ENCODE data around the gene BACH2. TPM values are rescaled to one million over a fixed set of nuclear protein-coding genes. Genes with fewer than 3 reads are reported as not detected.
A peak's percentile ranks its signal among the peaks of the same experiment; 100 is the strongest.

BACH2 gene
- total RNA-seq, 1 donor from 2014 or later, result 3.9 TPM

DNA sequence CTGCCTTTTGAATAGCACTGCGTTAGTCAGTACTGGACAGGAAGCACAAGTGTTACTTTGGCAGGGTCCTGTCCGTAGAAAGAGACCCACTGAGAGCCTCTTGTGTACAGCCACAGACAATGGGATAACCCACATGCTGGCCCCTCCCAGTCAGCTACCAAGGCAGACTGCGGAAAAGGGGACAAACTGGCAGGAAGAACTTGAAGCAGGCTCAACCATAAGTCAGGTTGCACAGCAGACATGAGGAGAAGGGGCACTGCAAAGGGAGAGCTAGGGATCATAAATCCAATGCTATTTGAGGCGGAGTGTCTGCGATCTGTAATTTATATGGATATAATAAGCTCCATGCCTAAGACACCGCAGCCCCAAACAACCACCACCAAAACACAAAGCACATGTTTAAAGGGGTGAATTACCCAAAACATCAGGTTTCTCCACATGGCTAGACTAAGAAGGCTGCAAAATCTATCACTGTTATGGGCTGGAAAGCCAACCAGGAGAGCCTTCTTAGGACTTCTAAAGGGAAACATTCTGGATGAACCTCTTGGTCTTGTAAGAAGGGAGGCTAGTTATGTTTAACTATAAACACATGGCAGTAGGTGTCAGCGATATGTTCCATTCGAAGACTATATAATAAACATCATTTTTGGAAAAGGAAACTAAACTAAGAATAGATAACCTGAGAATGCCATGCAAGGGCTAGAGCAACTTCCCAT is 141.7 kb downstream of the BACH2 start:
- no peaks in the 10 kb centered on the region for H3K9me3 ChIP-seq (ENCODE audit: low read depth)
- H4K20me1 ChIP-seq (ENCODE audit: low read depth), result no peaks in the 10 kb centered on the region
- Mint-ChIP-seq H3K36me3 (no peaks in the 10 kb centered on the region), H3K4me1 (peaks cover 27% of the 10 kb centered on the region), H3K4me3 (no peak overlapping the region), H3K9me3 (no peaks in the 10 kb centered on the region), H3K27ac (no peak overlapping the region), H3K27me3 (ENCODE audit: insufficient read depth, low read depth) (no peaks in the 10 kb centered on the region)
- TF ChIP-seq EZH2phosphoT487 (IDR thresholded peaks at IDR 0.05) (no peak), EZH2 (IDR thresholded peaks at IDR 0.05) (no peak)
- TF ChIP-seq, protein P1, sequence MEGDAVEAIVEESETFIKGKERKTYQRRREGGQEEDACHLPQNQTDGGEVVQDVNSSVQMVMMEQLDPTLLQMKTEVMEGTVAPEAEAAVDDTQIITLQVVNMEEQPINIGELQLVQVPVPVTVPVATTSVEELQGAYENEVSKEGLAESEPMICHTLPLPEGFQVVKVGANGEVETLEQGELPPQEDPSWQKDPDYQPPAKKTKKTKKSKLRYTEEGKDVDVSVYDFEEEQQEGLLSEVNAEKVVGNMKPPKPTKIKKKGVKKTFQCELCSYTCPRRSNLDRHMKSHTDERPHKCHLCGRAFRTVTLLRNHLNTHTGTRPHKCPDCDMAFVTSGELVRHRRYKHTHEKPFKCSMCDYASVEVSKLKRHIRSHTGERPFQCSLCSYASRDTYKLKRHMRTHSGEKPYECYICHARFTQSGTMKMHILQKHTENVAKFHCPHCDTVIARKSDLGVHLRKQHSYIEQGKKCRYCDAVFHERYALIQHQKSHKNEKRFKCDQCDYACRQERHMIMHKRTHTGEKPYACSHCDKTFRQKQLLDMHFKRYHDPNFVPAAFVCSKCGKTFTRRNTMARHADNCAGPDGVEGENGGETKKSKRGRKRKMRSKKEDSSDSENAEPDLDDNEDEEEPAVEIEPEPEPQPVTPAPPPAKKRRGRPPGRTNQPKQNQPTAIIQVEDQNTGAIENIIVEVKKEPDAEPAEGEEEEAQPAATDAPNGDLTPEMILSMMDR (IDR thresholded peaks at IDR 0.05), result no peak
- H3K4me2 ChIP-seq, result no peak overlapping the region
- peaks cover 21% of the 10 kb centered on the region for H3K4me1 ChIP-seq
- H3K36me3 ChIP-seq, result no peaks in the 10 kb centered on the region
- H3K79me2 ChIP-seq (ENCODE audit: low read depth), result no peaks in the 10 kb centered on the region
- H2AFZ ChIP-seq (replicated peaks), result no peak overlapping the region
- peak; percentile 16 for DNase-seq (ENCODE audit: low spot score)
- H3F3A ChIP-seq (ENCODE audit: low read depth), result no peaks in the 10 kb centered on the region
- no peak overlapping the region for H3K27ac ChIP-seq
- H3K27me3 ChIP-seq, result no peaks in the 10 kb centered on the region
- no peak overlapping the region for H3K4me3 ChIP-seq
- no peak overlapping the region for H3K9ac ChIP-seq

- Histone ChIP-seq H3K4me2 (no peak overlapping the region), H3K9ac (no peak overlapping the region), H3F3A (ENCODE audit: low read depth) (no peaks in the 10 kb centered on the region), H3K79me2 (ENCODE audit: low read depth) (no peaks in the 10 kb centered on the region), H3K9me3 (ENCODE audit: low read depth) (no peaks in the 10 kb centered on the region), H3K4me1 (peaks cover 5% of the 10 kb centered on the region), H3K27ac (no peak overlapping the region), H3K27me3 (no peaks in the 10 kb centered on the region), H4K20me1 (ENCODE audit: low read depth) (no peaks in the 10 kb centered on the region), H3K4me3 (no peak overlapping the region), H3K36me3 (no peaks in the 10 kb centered on the region), H2AFZ (replicated peaks) (no peak overlapping the region)
- DNase-seq (ENCODE audit: low spot score), result no peak
- Mint-ChIP-seq H3K9me3 (no peaks in the 10 kb centered on the region), H3K27ac (no peak overlapping the region), H3K27me3 (ENCODE audit: insufficient read depth, low read depth) (peaks cover 2% of the 10 kb centered on the region), H3K36me3 (no peaks in the 10 kb centered on the region), H3K4me1 (peaks cover 19% of the 10 kb centered on the region), H3K4me3 (no peak overlapping the region)
- TF ChIP-seq EZH2 (IDR thresholded peaks at IDR 0.05), result no peak
- TF ChIP-seq, protein P1 (IDR thresholded peaks at IDR 0.05), result no peak
- no peak for TF ChIP-seq EZH2phosphoT487 (IDR thresholded peaks at IDR 0.05)
Observed at GRCh38 chr6:90151576-90152422, 144.8 kb downstream of the BACH2 start.

DNA sequence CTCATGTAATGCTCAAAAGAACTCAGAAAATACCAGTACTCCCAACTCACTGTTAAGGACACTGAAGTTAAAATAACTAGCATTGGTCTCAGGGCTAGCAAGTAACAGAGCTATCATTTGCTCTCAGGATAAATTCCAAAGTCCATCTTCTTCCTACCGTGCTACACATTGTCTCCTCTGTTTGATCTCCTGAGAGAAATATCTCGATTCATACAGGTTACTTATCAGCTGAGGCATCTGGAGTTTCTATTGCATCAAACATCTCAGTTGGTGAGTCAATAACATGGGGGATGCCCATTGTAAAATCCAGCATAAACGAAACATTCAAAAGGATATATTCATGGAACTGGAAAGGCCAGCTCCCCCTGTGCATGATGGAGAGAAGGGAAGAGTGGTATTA is 147.4 kb downstream of the BACH2 start:
- DNase-seq (ENCODE audit: low spot score), result no peak
- Mint-ChIP-seq H3K36me3 (no peaks in the 10 kb centered on the region), H3K4me3 (no peak overlapping the region), H3K9me3 (no peaks in the 10 kb centered on the region), H3K4me1 (peaks cover 15% of the 10 kb centered on the region), H3K27me3 (ENCODE audit: insufficient read depth, low read depth) (peaks cover 2% of the 10 kb centered on the region), H3K27ac (no peak overlapping the region)
- no peak overlapping the region for H3K27ac ChIP-seq
- H3K4me1 ChIP-seq, result no peaks in the 10 kb centered on the region
- no peak for TF ChIP-seq EZH2 (IDR thresholded peaks at IDR 0.05)
- TF ChIP-seq, protein P1 (IDR thresholded peaks at IDR 0.05), result no peak
- H3K79me2 ChIP-seq (ENCODE audit: low read depth), result no peaks in the 10 kb centered on the region
- H3K36me3 ChIP-seq, result no peaks in the 10 kb centered on the region
- no peaks in the 10 kb centered on the region for H3K9me3 ChIP-seq (ENCODE audit: low read depth)
- no peaks in the 10 kb centered on the region for H4K20me1 ChIP-seq (ENCODE audit: low read depth)
- H3K4me2 ChIP-seq, result no peak overlapping the region
- no peaks in the 10 kb centered on the region for H3F3A ChIP-seq (ENCODE audit: low read depth)
- no peaks in the 10 kb centered on the region for H3K27me3 ChIP-seq
- H3K4me3 ChIP-seq, result no peak overlapping the region
- H3K9ac ChIP-seq, result no peak overlapping the region
- H2AFZ ChIP-seq (replicated peaks), result no peak overlapping the region

All from neural progenitor cell (in vitro differentiated cells).